ENCODE results near the gene ZNF785. TPM values are rescaled to one million over a fixed set of nuclear protein-coding genes. Genes with fewer than 3 reads are reported as not detected.
"Not testable (repeated sequence)": the region's sequence is repeated elsewhere in the genome, so short reads cannot be mapped to it uniquely, and the experiment has no call there.

The ZNF785 gene
- 58.4 TPM for total RNA-seq (ENCODE audit: unreplicated experiment)
- long read RNA-seq, partial matches to known transcripts = 0 of 6 reads
- long read RNA-seq, other reads (novel, unspliced or antisense) = 5 of 6 reads

GRCh38 chr16:30585400-30586191, at the start of gene ZNF785:
TSS of gene ZNF785 (minus strand) at chr16:30585697. CDS start at chr16:30585611, 86 bp downstream.
- Mint-ChIP-seq H3K27ac (ENCODE audit: unreplicated experiment) (peak within 1 kb of the TSS; percentile 92), H3K36me3 (ENCODE audit: unreplicated experiment) (no peaks in the 10 kb centered on the region), H3K4me3 (ENCODE audit: unreplicated experiment) (peak within 1 kb of the TSS; percentile 94), H3K27me3 (ENCODE audit: unreplicated experiment) (peaks cover 6% of the 10 kb centered on the region), H3K9me3 (ENCODE audit: unreplicated experiment) (peaks cover 9% of the 10 kb centered on the region), H3K4me1 (ENCODE audit: low read depth, unreplicated experiment) (peaks cover 3% of the 10 kb centered on the region)
- DNase-seq = peak; percentile 92
- peak; percentile 29 for TF ChIP-seq CTCF (IDR thresholded peaks at IDR 0.05; ENCODE audit: partially characterized antibody, unreplicated experiment)

- Mint-ChIP-seq H3K4me3 (ENCODE audit: unreplicated experiment) (peak overlapping the region; percentile 97), H3K27ac (ENCODE audit: unreplicated experiment) (no peak overlapping the region), H3K27me3 (ENCODE audit: unreplicated experiment) (peaks cover 4% of the 10 kb centered on the region), H3K4me1 (ENCODE audit: low read depth, unreplicated experiment) (peaks cover 4% of the 10 kb centered on the region), H3K36me3 (ENCODE audit: unreplicated experiment) (no peaks in the 10 kb centered on the region), H3K9me3 (ENCODE audit: unreplicated experiment) (peaks cover 3% of the 10 kb centered on the region)
- no peak for DNase-seq
- TF ChIP-seq CTCF (IDR thresholded peaks at IDR 0.05; ENCODE audit: partially characterized antibody, unreplicated experiment) = no peak
Measured at GRCh38 chr16:30633526-30633925, 48.0 kb upstream of the ZNF785 start.

- H3K27ac Mint-ChIP-seq (ENCODE audit: unreplicated experiment); H3K36me3 Mint-ChIP-seq (ENCODE audit: unreplicated experiment); H3K4me1 Mint-ChIP-seq (ENCODE audit: low read depth, unreplicated experiment); H3K4me3 Mint-ChIP-seq (ENCODE audit: unreplicated experiment); H3K9me3 Mint-ChIP-seq (ENCODE audit: unreplicated experiment); DNase-seq; H3K27me3 Mint-ChIP-seq (ENCODE audit: unreplicated experiment): not testable (repeated sequence)
Measured at GRCh38 chr16:30632454-30632853, 47.0 kb upstream of the ZNF785 start.

GRCh38 chr16:30628628-30629540, 43.4 kb upstream of the ZNF785 start:
- no peaks in the 10 kb centered on the region for H3K36me3 Mint-ChIP-seq (ENCODE audit: unreplicated experiment)
- H3K27me3 Mint-ChIP-seq (ENCODE audit: unreplicated experiment) = peaks cover 3% of the 10 kb centered on the region
- H3K4me1 Mint-ChIP-seq (ENCODE audit: low read depth, unreplicated experiment) = no peaks in the 10 kb centered on the region
- no peaks in the 10 kb centered on the region for H3K9me3 Mint-ChIP-seq (ENCODE audit: unreplicated experiment)
- DNase-seq = peak; percentile 94
- H3K27ac Mint-ChIP-seq (ENCODE audit: unreplicated experiment) = no peak overlapping the region
- no peak overlapping the region for H3K4me3 Mint-ChIP-seq (ENCODE audit: unreplicated experiment)
- TF ChIP-seq CTCF (IDR thresholded peaks at IDR 0.05; ENCODE audit: partially characterized antibody, unreplicated experiment) = peak; percentile 86

- peaks cover 5% of the 10 kb centered on the region for H3K27me3 Mint-ChIP-seq (ENCODE audit: unreplicated experiment)
- TF ChIP-seq CTCF (IDR thresholded peaks at IDR 0.05; ENCODE audit: partially characterized antibody, unreplicated experiment) = no peak
- no peaks in the 10 kb centered on the region for H3K4me1 Mint-ChIP-seq (ENCODE audit: low read depth, unreplicated experiment)
- no peak overlapping the region for H3K4me3 Mint-ChIP-seq (ENCODE audit: unreplicated experiment)
- no peaks in the 10 kb centered on the region for H3K36me3 Mint-ChIP-seq (ENCODE audit: unreplicated experiment)
- H3K9me3 Mint-ChIP-seq (ENCODE audit: unreplicated experiment) = no peaks in the 10 kb centered on the region
- no peak overlapping the region for H3K27ac Mint-ChIP-seq (ENCODE audit: unreplicated experiment)
- no peak for DNase-seq
Measured at GRCh38 chr16:30626236-30626635, 40.7 kb upstream of the ZNF785 start.

Measured in glutamatergic neuron (in vitro differentiated cells).